B cell (primary cell): ENCODE measurements around the gene CDK4.

Source experiments
- CTCF ChIP-seq: fragments of 200-600 bp; IDR thresholded peaks from one replicate; pipeline ENCODE4 v1.8.0; 2022; ENCODE audit warnings: antibody characterized with exemption, mild to moderate bottlenecking
- EZH2 ChIP-seq: IDR thresholded peaks from 2 replicates; pipeline ENCODE4 v1.6.1; 2012; ENCODE audit warnings: borderline replicate concordance, low read depth, mild to moderate bottlenecking, moderate library complexity, low read length; ENCODE audit not compliant: insufficient read depth, poor library complexity, severe bottlenecking

DNA sequence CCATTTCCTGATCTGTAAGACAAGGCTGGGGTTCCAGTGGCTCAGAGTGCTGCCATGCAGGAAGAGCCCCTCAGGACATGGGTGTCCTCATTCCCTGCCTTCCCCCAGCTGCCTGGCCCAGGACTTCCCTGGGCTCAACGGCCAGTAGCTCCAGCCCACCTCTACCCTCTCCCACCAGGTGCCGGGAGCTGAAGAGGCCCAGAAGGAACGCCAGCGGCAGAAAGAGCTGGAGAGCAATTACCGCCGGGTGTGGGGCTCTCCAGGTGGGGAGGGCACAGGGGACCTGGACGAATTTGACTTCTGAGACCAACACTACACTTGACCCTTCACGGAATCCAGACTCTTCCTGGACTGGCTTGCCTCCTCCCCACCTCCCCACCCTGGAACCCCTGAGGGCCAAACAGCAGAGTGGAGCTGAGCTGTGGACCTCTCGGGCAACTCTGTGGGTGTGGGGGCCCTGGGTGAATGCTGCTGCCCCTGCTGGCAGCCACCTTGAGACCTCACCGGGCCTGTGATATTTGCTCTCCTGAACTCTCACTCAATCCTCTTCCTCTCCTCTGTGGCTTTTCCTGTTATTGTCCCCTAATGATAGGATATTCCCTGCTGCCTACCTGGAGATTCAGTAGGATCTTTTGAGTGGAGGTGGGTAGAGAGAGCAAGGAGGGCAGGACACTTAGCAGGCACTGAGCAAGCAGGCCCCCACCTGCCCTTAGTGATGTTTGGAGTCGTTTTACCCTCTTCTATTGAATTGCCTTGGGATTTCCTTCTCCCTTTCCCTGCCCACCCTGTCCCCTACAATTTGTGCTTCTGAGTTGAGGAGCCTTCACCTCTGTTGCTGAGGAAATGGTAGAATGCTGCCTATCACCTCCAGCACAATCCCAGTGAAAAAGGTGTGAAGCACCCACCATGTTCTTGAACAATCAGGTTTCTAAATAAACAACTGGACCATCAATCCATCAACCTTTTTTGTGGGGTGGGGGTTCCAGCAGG lies 31.2 kb downstream of the CDK4 start:
- TF ChIP-seq EZH2 (no peak), CTCF (no peak)
